HCT116 (cell line): ENCODE measurements around the gene TMEM86B. TPM values are rescaled to one million over a fixed set of nuclear protein-coding genes. Genes with fewer than 3 reads are reported as not detected.

Source experiments
- ATAC-seq: fragments of 200-7000 bp; cut with Tn5 transposase; 2 replicates; pipeline ENCODE4 v1.9.1; 2020; ENCODE audit warnings: mild to moderate bottlenecking, moderate library complexity
- BruUV-seq: library from RNA; stranded (reverse); fragments of 400-500 nt; replicated peaks from 2 replicates; lab custom pipeline; 2021; lab: Mats Ljungman, UMichigan
- CTCF ChIA-PET: fragments of 300-600 bp; sonication (Branson Sonifier 250); formaldehyde crosslinking; loops from one replicate; lab custom pipeline; 2021; ENCODE audit warnings: antibody characterized with exemption; lab: Charles Lee
- POLR2A ChIA-PET: fragments of 300-600, 350-600 bp; sonication (Branson Sonifier 250); formaldehyde crosslinking; loops from one replicate; lab custom pipeline; 2021; ENCODE audit warnings: antibody characterized with exemption; lab: Charles Lee
- RAD21 ChIA-PET, 2 experiments: fragments of 300-600 bp; sonication (Branson Sonifier 250); formaldehyde crosslinking; loops; one replicate each; lab custom pipeline; 2023; ENCODE audit warnings: low total read pairs in 2 of 2; ENCODE audit not compliant: uncharacterized antibody in 2 of 2, unreplicated experiment in 2 of 2, low non-redundant PET in 1 of 2; lab: Charles Lee
- DNase-seq: peaks from one replicate; pipeline ENCODE4 v3.0.0-alpha.2; 2010; ENCODE audit warnings: low read depth, low spot score
- H2AFZ ChIP-seq: fragments of 200-600 bp; shearing (Covaris generic), sonication (generic); 2 replicates; pipeline ENCODE4 v1.6.1; 2017; ENCODE audit warnings: low read depth, mixed run types, mixed read lengths, antibody characterized with exemption, low read length; ENCODE audit not compliant: poor library complexity, severe bottlenecking
- H3K27ac ChIP-seq: 2 replicates; pipeline ENCODE4 v1.5.1; 2012; ENCODE audit warnings: low read depth, low read length
- H3K27me3 ChIP-seq: fragments of 200-600 bp; sonication (generic); 2 replicates; pipeline ENCODE4 v1.6.1; 2016; ENCODE audit warnings: mixed run types, low read length, mixed read lengths; ENCODE audit not compliant: insufficient read depth
- H3K36me3 ChIP-seq, 2 experiments: fragments of 200-500 bp in 1 of 2; fragments of 200-600 bp in 1 of 2; sonication (Bioruptor generic) in 1 of 2; sonication (generic) in 1 of 2; 2 replicates each; pipeline versions ENCODE4 v1.5.1 to v1.6.1; 2014 to 2016; ENCODE audit warnings: low read length in 2 of 2, inconsistent platforms in 1 of 2, mixed read lengths in 1 of 2, mixed run types in 1 of 2; ENCODE audit not compliant: insufficient read depth in 2 of 2, control insufficient read depth in 1 of 2
- H3K4me1 ChIP-seq, 2 experiments: fragments of 200-600 bp in 1 of 2; sonication (generic) in 1 of 2; 2 replicates each; pipeline versions ENCODE4 v1.5.1 to v1.6.1; 2012 to 2017; ENCODE audit warnings: low read length in 2 of 2, inconsistent platforms in 1 of 2, mild to moderate bottlenecking in 1 of 2, mixed read lengths in 1 of 2, mixed run types in 1 of 2, moderate library complexity in 1 of 2; ENCODE audit not compliant: insufficient read depth in 2 of 2, control insufficient read depth in 1 of 2
- H3K4me2 ChIP-seq: fragments of 200-600 bp; sonication (generic); 2 replicates; pipeline ENCODE4 v1.6.1; 2017; ENCODE audit warnings: mixed run types, low read length, mixed read lengths
- H3K4me3 ChIP-seq, 2 experiments: fragments of 200-600 bp in 1 of 2; sonication (generic) in 1 of 2; replicated peaks in 1 of 2; 2 replicates each; pipeline ENCODE4 v1.5.1; 2011 to 2016; ENCODE audit warnings: low read length in 2 of 2, control low read depth in 1 of 2, low read depth in 1 of 2, mild to moderate bottlenecking in 1 of 2, mixed read lengths in 1 of 2, mixed run types in 1 of 2
- H3K79me2 ChIP-seq: fragments of 200-600 bp; sonication (generic); 2 replicates; pipeline ENCODE4 v1.6.1; 2017; ENCODE audit warnings: mild to moderate bottlenecking, mixed run types, low read length, moderate library complexity, mixed read lengths; ENCODE audit not compliant: insufficient read depth
- H3K9ac ChIP-seq: fragments of 200-600 bp; sonication (generic); 2 replicates; pipeline ENCODE4 v1.6.1; 2016; ENCODE audit warnings: low read length, mixed read lengths
- H3K9me2 ChIP-seq: fragments of 200-600 bp; sonication (generic), shearing (Covaris generic); 2 replicates; pipeline ENCODE4 v1.6.1; 2017; ENCODE audit warnings: mixed run types, mild to moderate bottlenecking, moderate library complexity; ENCODE audit not compliant: insufficient read depth
- H3K9me3 ChIP-seq, 2 experiments: fragments of 200-500 bp in 1 of 2; fragments of 200-600 bp in 1 of 2; sonication (Bioruptor generic) in 1 of 2; sonication (generic) in 1 of 2; 2 replicates each; pipeline ENCODE4 v1.6.1; 2014 to 2017; ENCODE audit warnings: low read length in 2 of 2, mixed read lengths in 2 of 2, inconsistent platforms in 1 of 2, low read depth in 1 of 2, mild to moderate bottlenecking in 1 of 2, mixed run types in 1 of 2, moderate library complexity in 1 of 2; ENCODE audit not compliant: control insufficient read depth in 1 of 2, insufficient read depth in 1 of 2
- H4K20me1 ChIP-seq: fragments of 200-600 bp; sonication (generic), shearing (Covaris generic); 2 replicates; pipeline ENCODE4 v1.6.1; 2017; ENCODE audit warnings: mixed run types, mild to moderate bottlenecking, moderate library complexity; ENCODE audit not compliant: insufficient read depth
- CBX3 ChIP-seq: IDR thresholded peaks from 2 replicates; pipeline ENCODE4 v1.6.1; 2012; ENCODE audit warnings: low read depth
- CEBPB ChIP-seq: IDR thresholded peaks from 2 replicates; pipeline ENCODE4 v1.6.1; 2012; ENCODE audit warnings: low read depth
- EGR1 ChIP-seq: IDR thresholded peaks from 2 replicates; pipeline ENCODE4 v1.6.1; 2012; ENCODE audit warnings: low read depth
- ELF1 ChIP-seq: IDR thresholded peaks from 2 replicates; pipeline ENCODE4 v1.6.1; 2012; ENCODE audit warnings: low read depth, borderline replicate concordance
- EZH2 ChIP-seq: fragments of 200-600 bp; sonication (generic); IDR thresholded peaks from 2 replicates; pipeline ENCODE4 v1.6.1; 2017; ENCODE audit warnings: antibody characterized with exemption, mixed run types
- EZH2phosphoT487 ChIP-seq: fragments of 200-600 bp; IDR thresholded peaks from 2 replicates; pipeline ENCODE4 v1.6.1; 2018; ENCODE audit warnings: antibody characterized with exemption, borderline replicate concordance
- FOSL1 ChIP-seq: IDR thresholded peaks from 2 replicates; pipeline ENCODE4 v1.6.1; 2012; ENCODE audit warnings: low read depth
- JUND ChIP-seq: IDR thresholded peaks from 2 replicates; pipeline ENCODE4 v1.6.1; 2012
- POLR2A ChIP-seq: IDR thresholded peaks from 2 replicates; pipeline ENCODE4 v1.7.0; 2011; ENCODE audit warnings: borderline replicate concordance; ENCODE audit not compliant: insufficient read depth, insufficient read length; ENCODE audit errors: extremely low read depth
- POLR2AphosphoS5 ChIP-seq: IDR thresholded peaks from 2 replicates; pipeline ENCODE4 v1.6.1; 2011; ENCODE audit warnings: mild to moderate bottlenecking, low read depth, low read length, moderate library complexity
- RAD21 ChIP-seq: IDR thresholded peaks from 2 replicates; pipeline ENCODE4 v1.6.1; 2012; ENCODE audit warnings: low read depth, mild to moderate bottlenecking
- SIN3A ChIP-seq: IDR thresholded peaks from 2 replicates; pipeline ENCODE4 v1.6.1; 2012; ENCODE audit warnings: low read depth
- SP1 ChIP-seq: IDR thresholded peaks from 2 replicates; pipeline ENCODE4 v1.6.1; 2012; ENCODE audit warnings: low read depth
- SRF ChIP-seq: IDR thresholded peaks from 2 replicates; pipeline ENCODE4 v1.6.1; 2012; ENCODE audit warnings: low read depth
- TCF7L2 ChIP-seq: IDR thresholded peaks from 2 replicates; pipeline ENCODE4 v1.7.0; 2011; ENCODE audit warnings: borderline replicate concordance, inconsistent platforms; ENCODE audit not compliant: insufficient read depth, insufficient read length; ENCODE audit errors: extremely low read depth
- YY1 ChIP-seq: IDR thresholded peaks from 2 replicates; pipeline ENCODE4 v1.6.1; 2011; ENCODE audit warnings: low read length, low read depth, moderate library complexity, mild to moderate bottlenecking; ENCODE audit not compliant: insufficient replicate concordance; ENCODE audit errors: extremely low read depth
- ZFX ChIP-seq: fragments of 450-650 bp; IDR thresholded peaks from 2 replicates; pipeline ENCODE4 v1.6.1; 2017
- intact Hi-C: fragments of 100-400 bp; cut with micrococcal nuclease; formaldehyde crosslinking; loops from 2 replicates; pipeline ENCODE4 v1.10.0; 2022
- total RNA-seq: library from RNA; stranded (reverse); gene quantifications from one replicate; pipeline ENCODE4 v1.2.1, GENCODE V29; 2021; ENCODE audit not compliant: unreplicated experiment
- TF ChIP-seq, protein P1 (sequence below): IDR thresholded peaks from 2 replicates; pipeline ENCODE4 v1.6.1; 2012; ENCODE audit warnings: low read depth

The TMEM86B gene
- total RNA-seq, 1 experiment from 2014 or later: 10.6 TPM

DNA sequence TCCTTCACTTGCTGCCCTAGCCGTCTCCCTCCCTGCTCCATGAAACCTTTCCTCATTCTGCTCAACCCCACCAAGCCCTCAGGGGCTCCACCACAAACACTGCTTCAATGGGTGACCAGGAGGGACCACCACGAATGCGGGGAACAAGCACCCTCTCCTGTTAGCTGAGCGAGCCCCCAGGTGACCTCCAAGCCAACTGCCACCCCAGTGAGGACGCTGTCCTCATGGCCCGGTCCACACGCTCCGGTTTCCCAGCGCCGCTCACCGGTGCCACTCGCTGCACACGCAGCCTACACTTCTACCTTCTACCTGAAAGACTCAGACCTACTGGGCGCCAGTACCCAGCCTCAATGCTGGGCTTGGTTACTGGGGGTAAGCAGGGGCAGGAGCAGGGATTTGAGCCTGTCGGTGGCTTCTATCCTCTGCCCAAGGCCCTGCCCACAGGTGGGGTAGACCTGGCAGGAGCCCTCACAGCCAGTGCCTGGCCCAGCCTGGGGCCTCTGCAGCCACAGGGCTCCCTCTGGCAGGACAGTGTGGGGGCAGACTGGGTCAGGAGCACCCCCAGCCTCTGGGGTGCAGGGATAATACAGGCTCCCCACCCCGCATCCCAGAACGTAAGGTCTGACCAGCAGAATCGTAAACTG lies 704 bp upstream of the TMEM86B start:
- Histone ChIP-seq H3K9me3 (no peaks in the 10 kb centered on the region), H3K4me1 (no peaks in the 10 kb centered on the region), H3K9me2 (no peaks in the 10 kb centered on the region), H3K27ac (no peak overlapping the region), H3K9ac (no peak overlapping the region), H4K20me1 (no peaks in the 10 kb centered on the region), H2AFZ (no peak overlapping the region), H3K4me2 (no peak overlapping the region), H3K4me3 (no peak overlapping the region), H3K79me2 (peaks cover 2% of the 10 kb centered on the region; the same call in 1 of the 2 replicates), H3K27me3 (no peaks in the 10 kb centered on the region), H3K36me3 (peaks cover 4 to 18% of the 10 kb centered on the region in 2 experiments)
- ATAC-seq: no peak
- ChIA-PET POLR2A (no interaction called here), CTCF (no interaction called here), RAD21 (no interaction called here)
- DNase-seq: no peak
- BruUV-seq: no TSS peak
- intact Hi-C loops: no loop called here
- no peak for TF ChIP-seq FOSL1
- no peak for TF ChIP-seq CEBPB
- no peak for TF ChIP-seq CBX3
- TF ChIP-seq YY1: no peak
- TF ChIP-seq ZFX: no peak
- no peak for TF ChIP-seq RAD21

DNA sequence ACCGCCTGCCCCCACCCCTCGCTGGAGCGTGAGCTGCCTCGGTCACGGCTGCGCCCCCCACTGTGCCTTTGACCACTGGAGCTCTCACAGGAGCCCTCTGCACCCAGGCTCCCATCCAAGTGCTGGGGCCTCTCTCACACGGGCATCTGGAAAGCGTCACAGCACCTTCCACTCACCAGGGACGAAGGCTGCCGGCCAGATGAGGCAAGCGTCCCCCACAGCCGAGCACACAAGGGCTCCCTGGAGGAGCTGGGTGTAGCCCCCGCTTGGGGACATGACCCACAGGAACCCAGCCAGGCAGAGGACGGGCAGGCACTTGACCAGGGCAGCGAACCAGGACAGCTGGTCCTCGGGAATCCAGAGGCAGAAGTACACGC lies 560 bp downstream of the TMEM86B start:
- no TSS peak for BruUV-seq
- no peak overlapping the region for H3K4me3 ChIP-seq
- H2AFZ ChIP-seq: no peak overlapping the region
- ChIA-PET CTCF (no interaction called here), RAD21 (no interaction called here), POLR2A (no interaction called here)
- ATAC-seq (no peak), DNase-seq (no peak)
- H3K27me3 ChIP-seq: no peaks in the 10 kb centered on the region
- no peak overlapping the region for H3K4me2 ChIP-seq
- no peaks in the 10 kb centered on the region for H3K9me3 ChIP-seq
- intact Hi-C loops: no loop called here
- H3K9me2 ChIP-seq: no peaks in the 10 kb centered on the region
- no peaks in the 10 kb centered on the region; the same call in 1 of the 2 replicates for H3K79me2 ChIP-seq
- no peaks in the 10 kb centered on the region for H3K4me1 ChIP-seq
- H4K20me1 ChIP-seq: no peaks in the 10 kb centered on the region
- no peak overlapping the region for H3K27ac ChIP-seq
- no peak overlapping the region for H3K9ac ChIP-seq
- peaks cover 0 to 16% of the 10 kb centered on the region in 2 experiments; a peak in 1 of 4 replicates for H3K36me3 ChIP-seq
- no peak for TF ChIP-seq YY1
- TF ChIP-seq EZH2: no peak
- no peak for TF ChIP-seq SIN3A
- no peak for TF ChIP-seq POLR2AphosphoS5
- TF ChIP-seq ELF1: no peak
- TF ChIP-seq POLR2A: no peak
- no peak for TF ChIP-seq RAD21
- no peak for TF ChIP-seq SP1
- TF ChIP-seq, protein P1, sequence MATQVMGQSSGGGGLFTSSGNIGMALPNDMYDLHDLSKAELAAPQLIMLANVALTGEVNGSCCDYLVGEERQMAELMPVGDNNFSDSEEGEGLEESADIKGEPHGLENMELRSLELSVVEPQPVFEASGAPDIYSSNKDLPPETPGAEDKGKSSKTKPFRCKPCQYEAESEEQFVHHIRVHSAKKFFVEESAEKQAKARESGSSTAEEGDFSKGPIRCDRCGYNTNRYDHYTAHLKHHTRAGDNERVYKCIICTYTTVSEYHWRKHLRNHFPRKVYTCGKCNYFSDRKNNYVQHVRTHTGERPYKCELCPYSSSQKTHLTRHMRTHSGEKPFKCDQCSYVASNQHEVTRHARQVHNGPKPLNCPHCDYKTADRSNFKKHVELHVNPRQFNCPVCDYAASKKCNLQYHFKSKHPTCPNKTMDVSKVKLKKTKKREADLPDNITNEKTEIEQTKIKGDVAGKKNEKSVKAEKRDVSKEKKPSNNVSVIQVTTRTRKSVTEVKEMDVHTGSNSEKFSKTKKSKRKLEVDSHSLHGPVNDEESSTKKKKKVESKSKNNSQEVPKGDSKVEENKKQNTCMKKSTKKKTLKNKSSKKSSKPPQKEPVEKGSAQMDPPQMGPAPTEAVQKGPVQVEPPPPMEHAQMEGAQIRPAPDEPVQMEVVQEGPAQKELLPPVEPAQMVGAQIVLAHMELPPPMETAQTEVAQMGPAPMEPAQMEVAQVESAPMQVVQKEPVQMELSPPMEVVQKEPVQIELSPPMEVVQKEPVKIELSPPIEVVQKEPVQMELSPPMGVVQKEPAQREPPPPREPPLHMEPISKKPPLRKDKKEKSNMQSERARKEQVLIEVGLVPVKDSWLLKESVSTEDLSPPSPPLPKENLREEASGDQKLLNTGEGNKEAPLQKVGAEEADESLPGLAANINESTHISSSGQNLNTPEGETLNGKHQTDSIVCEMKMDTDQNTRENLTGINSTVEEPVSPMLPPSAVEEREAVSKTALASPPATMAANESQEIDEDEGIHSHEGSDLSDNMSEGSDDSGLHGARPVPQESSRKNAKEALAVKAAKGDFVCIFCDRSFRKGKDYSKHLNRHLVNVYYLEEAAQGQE: no peak
- TF ChIP-seq CEBPB: no peak
- no peak for TF ChIP-seq EZH2phosphoT487
- TF ChIP-seq ZFX: no peak
- no peak for TF ChIP-seq EGR1
- TF ChIP-seq JUND: no peak
- no peak for TF ChIP-seq SRF
- TF ChIP-seq FOSL1: no peak
- no peak for TF ChIP-seq TCF7L2
